GM12878 (cell line): ENCODE data around the gene DDX42. TPM values are rescaled to one million over a fixed set of nuclear protein-coding genes. Genes with fewer than 3 reads are reported as not detected.
A peak's percentile ranks its signal among the peaks of the same experiment; 100 is the strongest.

Experiments
- ATAC-seq: fragments of 200-7000 bp; cut with Tn5 transposase; 3 replicates; pipeline ENCODE4 v1.9.1; 2020; ENCODE audit warnings: mild to moderate bottlenecking, moderate library complexity
- BruUV-seq: library from RNA; stranded (reverse); fragments of 400-500 nt; replicated peaks from 2 replicates; lab custom pipeline; 2021; lab: Mats Ljungman, UMichigan
- CTCF ChIA-PET: fragments of 300-600 bp; sonication (Branson Sonifier 250); formaldehyde crosslinking; extraction: SDS; loops from one replicate; lab custom pipeline; 2021; ENCODE audit warnings: inconsistent platforms; lab: Yijun Ruan, JAX
- POLR2A ChIA-PET: fragments of 350-600 bp; formaldehyde crosslinking; extraction: SDS; loops from one replicate; lab custom pipeline; 2021; ENCODE audit warnings: inconsistent platforms; lab: Charles Lee
- RAD21 ChIA-PET: fragments of 300-600 bp; sonication (Branson Sonifier 250); formaldehyde crosslinking; loops from one replicate; lab custom pipeline; 2023; ENCODE audit warnings: antibody characterized with exemption; ENCODE audit not compliant: unreplicated experiment; lab: Charles Lee
- SMC1A ChIA-PET: fragments of 300-600 bp; sonication (Branson Sonifier 250); formaldehyde crosslinking; loops from one replicate; lab custom pipeline; 2023; ENCODE audit not compliant: unreplicated experiment, uncharacterized antibody; lab: Charles Lee
- DNase-seq: peaks from one replicate; pipeline ENCODE4 v3.0.0-alpha.2; 2011; ENCODE audit warnings: low read depth, low spot score
- FAIRE-seq: peaks from 3 replicates; lab custom pipeline; 2011; peaks lifted over from hg19 to GRCh38; lab: Jason Lieb, UNC
- H2AFZ ChIP-seq: 2 replicates; pipeline ENCODE4 v1.6.0; 2011; ENCODE audit warnings: low read depth, low read length, control low read depth; ENCODE audit not compliant: control insufficient read depth
- H3K27ac ChIP-seq: 2 replicates; pipeline ENCODE4 v1.5.1; 2011; ENCODE audit warnings: control low read depth; ENCODE audit not compliant: control insufficient read depth, insufficient read depth
- H3K27me3 ChIP-seq, 2 experiments: replicated peaks in 1 of 2; 2 replicates each; pipeline versions ENCODE4 v1.6.0 to v1.6.1; 2011; ENCODE audit warnings: low read length in 1 of 2; ENCODE audit not compliant: control insufficient read depth in 2 of 2, insufficient read depth in 2 of 2
- H3K36me3 ChIP-seq, 2 experiments: 2 replicates each; pipeline ENCODE4 v1.5.1; 2011; ENCODE audit warnings: low read length in 1 of 2; ENCODE audit not compliant: control insufficient read depth in 2 of 2, insufficient read depth in 2 of 2
- H3K4me1 ChIP-seq: 2 replicates; pipeline ENCODE4 v1.6.1; 2011; ENCODE audit warnings: mild to moderate bottlenecking, low read length, moderate library complexity, mixed read lengths; ENCODE audit not compliant: control insufficient read depth, insufficient read depth
- H3K4me2 ChIP-seq: 2 replicates; pipeline ENCODE4 v1.6.0; 2011; ENCODE audit warnings: control low read depth; ENCODE audit not compliant: control insufficient read depth, insufficient read depth
- H3K4me3 ChIP-seq: fragments of 200-600 bp; sonication (generic); 2 replicates; pipeline ENCODE4 v1.5.1; 2016
- H3K79me2 ChIP-seq: 2 replicates; pipeline ENCODE4 v1.6.0; 2011; ENCODE audit warnings: low read length; ENCODE audit not compliant: control insufficient read depth, insufficient read depth
- H3K9ac ChIP-seq: 2 replicates; pipeline ENCODE4 v1.8.0; 2011; ENCODE audit warnings: low read length, control low read depth, mixed read lengths; ENCODE audit not compliant: control insufficient read depth, insufficient read depth
- H3K9me3 ChIP-seq: replicated peaks from 3 replicates; pipeline ENCODE4 v1.5.1; 2011; ENCODE audit warnings: mild to moderate bottlenecking, low read length; ENCODE audit not compliant: control insufficient read depth, insufficient read depth
- H4K20me1 ChIP-seq: 2 replicates; pipeline ENCODE4 v1.6.0; 2011; ENCODE audit not compliant: control insufficient read depth, insufficient read depth
- BACH1 ChIP-seq: fragments of 450-650 bp; IDR thresholded peaks from 2 replicates; pipeline ENCODE4 v1.6.1; 2017; ENCODE audit warnings: mild to moderate bottlenecking, borderline replicate concordance
- BMI1 ChIP-seq: fragments of 450-650 bp; IDR thresholded peaks from 2 replicates; pipeline ENCODE4 v1.6.1; 2016; ENCODE audit warnings: mild to moderate bottlenecking, moderate library complexity, borderline replicate concordance
- HCFC1 ChIP-seq: fragments of 150-350 bp; IDR thresholded peaks from 2 replicates; pipeline ENCODE4 v1.6.1; 2014; ENCODE audit warnings: low read length
- KDM1A ChIP-seq: fragments of 200-600 bp; sonication (generic); IDR thresholded peaks from 2 replicates; pipeline ENCODE4 v1.6.1; 2016; ENCODE audit warnings: borderline replicate concordance
- PAX5 ChIP-seq: IDR thresholded peaks from 2 replicates; pipeline ENCODE4 v1.6.1; 2011; ENCODE audit warnings: low read depth, low read length, borderline replicate concordance
- PAX8 ChIP-seq: fragments of 450-650 bp; IDR thresholded peaks from 2 replicates; pipeline ENCODE4 v1.6.1; 2017; ENCODE audit warnings: mild to moderate bottlenecking, moderate library complexity
- SKIL ChIP-seq: fragments of 450-650 bp; IDR thresholded peaks from 2 replicates; pipeline ENCODE4 v1.6.1; 2017; ENCODE audit warnings: mild to moderate bottlenecking, low read depth, inconsistent platforms; ENCODE audit not compliant: poor library complexity, severe bottlenecking
- STAT3 ChIP-seq: IDR thresholded peaks from 2 replicates; pipeline ENCODE4 v1.6.1; 2011; ENCODE audit warnings: low read depth, low read length, improper control_type of control experiment
- ZBED1 ChIP-seq: IDR thresholded peaks from 2 replicates; pipeline ENCODE4 v1.6.1; 2016; ENCODE audit warnings: borderline replicate concordance
- WGBS: methylation state at CpG from one replicate; pipeline ENCODE4 v1.1.6; 2016; ENCODE audit warnings: low lambda C conversion rate; ENCODE audit not compliant: insufficient replicate concordance, insufficient coverage; ENCODE audit errors: missing lambda C conversion rate; 5-methylcytosine and 5-hydroxymethylcytosine counted together
- in situ Hi-C: fragments of 300-500 bp; cut with MboI; formaldehyde crosslinking; loops from 9 replicates; pipeline ENCODE4 v1.14.3; 2018; ENCODE audit warnings: mixed read lengths
- intact Hi-C: fragments of 100-400 bp; cut with micrococcal nuclease; formaldehyde crosslinking; loops from one replicate; pipeline ENCODE4 v1.14.2; 2022; ENCODE audit not compliant: unreplicated experiment
- polyA plus RNA-seq, 11 experiments: library from polyadenylated mRNA; depleted of rRNA in 4 of 11; unstranded in 6 of 11; stranded (reverse) in 5 of 11; fragments of >200 nt; fragmentation: Nextera tagmentation in 4 of 11; fragmentation: Illumina TruSeq in 1 of 11; extraction: Ambion mirVana in 4 of 11; extraction: Trizol in 1 of 11; gene quantifications; 1 replicate in 1 of 11; 2 replicates in 10 of 11; pipeline versions ENCODE4 v1.2.1 to v1.2.3, GENCODE V29; 2011 to 2016; ENCODE audit warnings: inconsistent platforms in 2 of 11, missing spikeins in 2 of 11, low read depth in 1 of 11
- total RNA-seq, 4 experiments: library from RNA; depleted of rRNA in 3 of 4; stranded (reverse); fragments of >200 nt in 3 of 4; fragmentation: Illumina TruSeq in 1 of 4; extraction: Trizol in 1 of 4; gene quantifications; 2 replicates each; pipeline versions ENCODE4 v1.2.1 to v1.2.3, GENCODE V29; 2013 to 2021
- TF ChIP-seq, protein P1 (sequence below): IDR thresholded peaks from 2 replicates; pipeline ENCODE4 v1.6.1; 2012; ENCODE audit warnings: low read depth, low read length, improper control_type of control experiment
- TF ChIP-seq, protein P2 (sequence below): fragments of 450-650 bp; IDR thresholded peaks from 2 replicates; pipeline ENCODE4 v1.6.1; 2018; ENCODE audit warnings: borderline replicate concordance, mild to moderate bottlenecking; ENCODE audit not compliant: partially characterized antibody

The DDX42 gene
- total and polyA plus RNA-seq, 10 of the 15 experiments (the other 5 are each of a cell fraction or from before 2014, with no cell fraction given), result 14.6 to 147 (median 65.3) TPM

GRCh38 chr17:63805591-63805990 lies 31.6 kb downstream of the DDX42 start:
- no peak overlapping the region for H3K27ac ChIP-seq
- in situ Hi-C loops, result no loop called here
- no peak for DNase-seq
- no peaks in the 10 kb centered on the region for H3K4me1 ChIP-seq
- H3K79me2 ChIP-seq, result no peaks in the 10 kb centered on the region
- ChIA-PET CTCF (no interaction called here), POLR2A (interaction anchor here (1.0 kb wide), 1 partner anchor 23 kb away, joined by 4 read pairs; no protein-coding TSS in a partner anchor), SMC1A (no interaction called here), RAD21 (interaction anchor here (1.2 kb wide), 1 partner anchor 43 kb away, joined by 3 read pairs; no protein-coding TSS in a partner anchor)
- H3K27me3 ChIP-seq, result no peaks in the 10 kb centered on the region
- no peak for ATAC-seq
- TF ChIP-seq SKIL (no peak), BACH1 (no peak), BMI1 (no peak), ZBED1 (no peak), PAX8 (no peak), PAX5 (no peak), HCFC1 (no peak), KDM1A (no peak), STAT3 (no peak)
- TF ChIP-seq, protein P1, sequence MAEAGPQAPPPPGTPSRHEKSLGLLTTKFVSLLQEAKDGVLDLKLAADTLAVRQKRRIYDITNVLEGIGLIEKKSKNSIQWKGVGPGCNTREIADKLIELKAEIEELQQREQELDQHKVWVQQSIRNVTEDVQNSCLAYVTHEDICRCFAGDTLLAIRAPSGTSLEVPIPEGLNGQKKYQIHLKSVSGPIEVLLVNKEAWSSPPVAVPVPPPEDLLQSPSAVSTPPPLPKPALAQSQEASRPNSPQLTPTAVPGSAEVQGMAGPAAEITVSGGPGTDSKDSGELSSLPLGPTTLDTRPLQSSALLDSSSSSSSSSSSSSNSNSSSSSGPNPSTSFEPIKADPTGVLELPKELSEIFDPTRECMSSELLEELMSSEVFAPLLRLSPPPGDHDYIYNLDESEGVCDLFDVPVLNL, result no peak
- TF ChIP-seq, protein P2, sequence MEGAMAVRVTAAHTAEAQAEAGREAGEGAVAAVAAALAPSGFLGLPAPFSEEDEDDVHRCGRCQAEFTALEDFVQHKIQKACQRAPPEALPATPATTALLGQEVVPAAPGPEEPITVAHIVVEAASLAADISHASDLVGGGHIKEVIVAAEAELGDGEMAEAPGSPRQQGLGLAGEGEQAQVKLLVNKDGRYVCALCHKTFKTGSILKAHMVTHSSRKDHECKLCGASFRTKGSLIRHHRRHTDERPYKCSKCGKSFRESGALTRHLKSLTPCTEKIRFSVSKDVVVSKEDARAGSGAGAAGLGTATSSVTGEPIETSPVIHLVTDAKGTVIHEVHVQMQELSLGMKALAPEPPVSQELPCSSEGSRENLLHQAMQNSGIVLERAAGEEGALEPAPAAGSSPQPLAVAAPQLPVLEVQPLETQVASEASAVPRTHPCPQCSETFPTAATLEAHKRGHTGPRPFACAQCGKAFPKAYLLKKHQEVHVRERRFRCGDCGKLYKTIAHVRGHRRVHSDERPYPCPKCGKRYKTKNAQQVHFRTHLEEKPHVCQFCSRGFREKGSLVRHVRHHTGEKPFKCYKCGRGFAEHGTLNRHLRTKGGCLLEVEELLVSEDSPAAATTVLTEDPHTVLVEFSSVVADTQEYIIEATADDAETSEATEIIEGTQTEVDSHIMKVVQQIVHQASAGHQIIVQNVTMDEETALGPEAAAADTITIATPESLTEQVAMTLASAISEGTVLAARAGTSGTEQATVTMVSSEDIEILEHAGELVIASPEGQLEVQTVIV, result no peak
- TSS peak; percentile 29 for BruUV-seq
- peaks cover 0 to 39% of the 10 kb centered on the region in 2 experiments for H3K36me3 ChIP-seq
- intact Hi-C loops, result no loop called here
- H3K9me3 ChIP-seq, result no peaks in the 10 kb centered on the region
- FAIRE-seq, result no peak
- H3K4me3 ChIP-seq, result no peak overlapping the region
- H2AFZ ChIP-seq, result no peak overlapping the region
- H4K20me1 ChIP-seq, result no peaks in the 10 kb centered on the region
- H3K4me2 ChIP-seq, result no peak overlapping the region
- WGBS, result 73% methylated on average over 2 of the region's 2 CpGs
- no peak overlapping the region for H3K9ac ChIP-seq
